OCI-LY3 (cell line): ENCODE results near the gene TMCC1.

ENCODE experiments used
- CTCF ChIP-seq: fragments of 200-600, 300-600 bp; sonication (generic); IDR thresholded peaks from 2 replicates; pipeline ENCODE4 v1.5.1; 2014; ENCODE audit warnings: antibody characterized with exemption, low read length, low read depth
- EZH2phosphoT487 ChIP-seq: fragments of 200-600 bp; shearing (Covaris generic); IDR thresholded peaks from 2 replicates; pipeline ENCODE4 v1.6.1; 2018; ENCODE audit warnings: antibody characterized with exemption, mixed run types, low read depth

- TF ChIP-seq CTCF (no peak), EZH2phosphoT487 (no peak)
Observed at GRCh38 chr3:129722527-129722926, 171.0 kb downstream of the TMCC1 start.
